NCI-H82 (cell line): ENCODE results near the gene STRN4.
"Not testable (repeated sequence)": the region's sequence is repeated elsewhere in the genome, so short reads cannot be mapped to it uniquely, and the experiment has no call there.

Experiments
- DNase-seq: peaks from one replicate; lab custom pipeline; 2025; lab: John Stamatoyannopoulos, UW

STRN4 gene

DNA sequence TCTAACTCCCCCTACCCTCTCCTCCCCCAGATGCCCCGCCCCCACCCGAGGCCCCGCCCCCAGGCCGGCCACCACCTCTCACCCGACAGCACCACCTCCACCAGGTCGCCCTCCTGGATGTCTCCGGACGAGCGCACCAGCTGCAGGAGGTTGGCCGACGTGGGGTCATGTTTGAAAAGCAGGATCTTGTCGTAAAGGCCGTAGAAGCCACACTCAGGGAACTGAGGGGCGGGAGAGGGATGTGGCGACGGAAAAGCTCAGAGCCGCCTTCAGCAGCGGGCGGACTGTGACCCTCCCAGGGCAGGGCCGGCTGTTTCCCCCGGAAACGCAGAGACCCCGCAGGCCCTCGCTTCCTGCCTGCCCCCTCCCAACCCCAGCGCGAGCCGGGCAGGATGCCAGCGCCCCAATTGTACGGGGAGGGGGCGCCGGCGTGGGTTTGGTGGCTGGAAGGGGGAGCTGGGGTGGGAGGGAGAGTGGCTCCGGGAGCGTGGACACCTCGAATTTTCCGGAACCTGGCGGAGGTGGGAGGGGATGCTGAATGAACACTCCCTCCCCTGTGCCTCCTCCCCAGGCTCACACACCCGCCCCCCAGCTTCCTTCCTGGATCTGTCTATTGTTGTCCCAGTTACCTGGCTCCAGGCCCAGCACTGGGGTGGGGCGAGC, 32.3 kb downstream of the STRN4 start:
- no peak for DNase-seq

DNA sequence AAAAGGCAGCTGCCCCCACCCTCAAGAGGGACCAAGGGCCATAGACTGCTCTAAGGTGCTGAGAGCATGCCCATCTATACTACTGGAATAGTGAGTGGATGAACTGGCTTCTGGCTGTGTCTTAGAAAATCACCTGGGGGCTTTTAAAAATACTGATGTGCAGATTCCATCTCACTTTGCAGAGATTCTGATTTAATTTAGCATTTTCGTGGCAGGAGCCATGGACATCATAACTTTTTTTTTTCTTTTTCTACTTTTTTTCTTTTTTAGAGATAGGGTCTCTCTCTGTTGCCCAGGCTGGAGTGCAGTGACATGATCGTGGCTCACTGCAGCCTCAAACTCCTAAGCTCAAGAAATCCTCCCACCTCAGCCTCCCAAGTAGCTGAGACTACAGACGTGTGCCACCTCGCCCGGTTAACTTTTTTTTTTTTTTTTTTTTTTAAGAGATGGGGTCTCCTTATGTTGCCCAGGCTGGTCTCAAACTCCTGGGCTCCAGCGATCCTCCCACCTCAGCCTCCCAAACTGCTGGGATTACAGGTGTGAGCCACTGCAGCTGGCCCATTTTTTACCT, 33.4 kb downstream of the STRN4 start:
- DNase-seq, result not testable (repeated sequence)

DNA sequence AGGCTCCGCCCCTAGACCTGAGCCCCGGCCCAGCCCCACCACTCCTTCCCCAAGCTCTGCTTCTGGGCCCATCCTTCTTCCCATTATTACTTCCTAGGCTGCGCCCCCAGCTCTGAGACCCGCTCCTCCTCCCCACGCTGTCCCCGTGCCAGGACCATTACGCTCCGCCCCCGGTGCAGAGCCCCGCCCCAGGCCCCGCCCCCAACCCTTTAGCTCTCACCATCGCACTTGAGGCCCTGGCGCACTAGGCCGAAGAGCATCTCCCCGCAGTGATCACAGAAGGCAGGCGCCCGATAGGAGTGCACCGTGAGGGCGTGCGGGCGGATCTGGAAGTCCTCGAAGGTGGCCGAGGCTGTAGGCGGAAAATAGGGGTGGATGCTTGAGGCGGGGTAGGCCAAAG, 35.6 kb downstream of the STRN4 start:
- DNase-seq, result no peak

DNA sequence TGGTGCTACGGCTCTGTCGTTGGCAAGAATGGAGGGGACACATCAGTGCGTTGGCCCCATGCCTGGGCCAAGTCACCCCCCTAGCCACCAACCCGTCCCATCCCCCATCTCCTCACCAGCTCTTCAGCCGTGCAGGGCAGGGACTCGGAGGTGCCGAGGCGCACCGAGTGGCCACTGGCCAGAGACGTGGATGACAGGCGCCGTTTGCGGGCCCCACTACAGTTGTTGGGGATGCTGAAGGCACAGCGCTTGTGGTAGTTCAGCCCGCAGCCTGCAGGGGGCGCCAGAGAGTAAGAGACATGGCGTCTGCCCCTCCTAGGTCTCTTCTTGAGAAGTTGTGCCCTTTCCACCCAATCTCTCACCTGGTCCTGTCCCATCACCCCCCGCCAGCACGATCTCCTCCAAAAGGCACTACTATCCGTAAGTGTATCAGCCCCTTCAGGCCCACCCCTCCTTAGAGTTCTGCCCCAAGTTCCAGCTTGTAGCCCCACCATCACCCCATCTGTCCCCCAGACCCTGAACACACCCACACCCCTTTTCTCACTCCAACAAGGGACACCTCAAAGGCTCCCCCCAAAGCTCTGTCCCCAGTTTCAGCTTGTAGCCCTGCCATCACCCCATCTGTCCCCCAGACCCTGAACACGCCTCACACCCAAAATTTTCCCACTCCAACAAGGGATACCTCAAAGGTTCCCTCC, 41.7 kb downstream of the STRN4 start:
- DNase-seq, result peak; percentile 75

DNA sequence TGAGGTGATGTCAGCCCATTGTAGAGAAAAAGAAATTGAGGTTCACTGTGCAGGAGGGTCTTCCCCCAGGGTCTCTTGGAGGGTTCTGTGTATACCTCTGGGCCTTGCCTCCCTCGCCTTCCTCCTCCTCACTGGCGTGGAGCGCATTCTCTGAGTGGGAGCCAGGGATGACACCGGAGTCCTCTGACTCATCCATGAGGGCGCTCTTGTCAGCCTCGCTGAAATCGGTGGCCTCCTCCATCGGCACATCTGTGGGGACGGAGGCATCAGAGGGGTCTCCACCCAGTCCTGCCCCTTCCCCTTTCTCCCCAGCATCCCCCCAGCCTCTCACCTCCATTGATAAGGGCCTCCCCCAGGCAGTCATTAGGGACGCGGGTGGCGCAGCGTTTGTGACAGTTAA, 45.5 kb downstream of the STRN4 start:
- no peak for DNase-seq

DNA sequence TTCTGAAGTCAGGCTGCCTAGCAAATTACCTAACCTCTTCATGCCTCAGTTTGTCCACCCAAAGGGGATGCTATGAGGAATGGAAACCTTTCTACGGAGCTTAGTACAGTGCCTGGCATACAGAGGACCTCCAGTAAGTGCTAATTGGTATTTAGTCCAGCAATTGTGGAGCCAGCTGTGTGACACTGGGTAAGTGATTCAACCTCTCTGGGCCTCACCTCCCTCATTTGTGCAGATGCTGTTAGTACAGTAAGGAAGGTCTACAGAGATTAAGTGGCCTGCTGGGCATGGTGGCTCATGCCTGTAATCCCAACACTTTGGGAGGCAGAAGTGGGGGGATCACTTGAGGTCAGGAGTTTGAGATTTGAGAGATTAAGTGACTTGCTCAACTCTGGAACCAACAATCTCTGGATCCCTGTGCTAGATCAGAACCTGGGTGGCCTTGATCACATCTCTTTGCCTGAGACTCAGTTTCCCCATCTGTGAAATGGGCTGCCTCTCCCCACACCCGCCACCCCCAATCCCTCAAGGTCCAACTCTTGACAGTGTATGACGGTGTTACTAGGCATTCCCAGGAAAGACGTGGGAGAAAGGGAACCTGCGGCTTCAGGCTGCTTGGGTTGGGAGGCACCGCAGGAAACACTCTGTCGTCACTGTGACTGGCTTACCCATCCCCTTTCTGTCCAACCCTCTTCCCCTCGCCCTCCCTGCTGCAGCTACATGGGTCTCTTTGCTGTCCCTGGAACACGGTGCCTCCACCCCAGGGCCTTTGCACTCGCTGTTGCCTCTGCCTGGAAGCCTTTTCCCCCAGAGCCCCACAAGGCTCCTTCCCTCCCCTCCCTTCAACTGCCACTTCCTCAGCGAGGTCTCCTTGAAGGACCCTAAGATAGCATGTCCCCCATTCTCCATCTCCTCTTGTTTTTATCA, 47.6 kb downstream of the STRN4 start:
- no peak for DNase-seq

DNA sequence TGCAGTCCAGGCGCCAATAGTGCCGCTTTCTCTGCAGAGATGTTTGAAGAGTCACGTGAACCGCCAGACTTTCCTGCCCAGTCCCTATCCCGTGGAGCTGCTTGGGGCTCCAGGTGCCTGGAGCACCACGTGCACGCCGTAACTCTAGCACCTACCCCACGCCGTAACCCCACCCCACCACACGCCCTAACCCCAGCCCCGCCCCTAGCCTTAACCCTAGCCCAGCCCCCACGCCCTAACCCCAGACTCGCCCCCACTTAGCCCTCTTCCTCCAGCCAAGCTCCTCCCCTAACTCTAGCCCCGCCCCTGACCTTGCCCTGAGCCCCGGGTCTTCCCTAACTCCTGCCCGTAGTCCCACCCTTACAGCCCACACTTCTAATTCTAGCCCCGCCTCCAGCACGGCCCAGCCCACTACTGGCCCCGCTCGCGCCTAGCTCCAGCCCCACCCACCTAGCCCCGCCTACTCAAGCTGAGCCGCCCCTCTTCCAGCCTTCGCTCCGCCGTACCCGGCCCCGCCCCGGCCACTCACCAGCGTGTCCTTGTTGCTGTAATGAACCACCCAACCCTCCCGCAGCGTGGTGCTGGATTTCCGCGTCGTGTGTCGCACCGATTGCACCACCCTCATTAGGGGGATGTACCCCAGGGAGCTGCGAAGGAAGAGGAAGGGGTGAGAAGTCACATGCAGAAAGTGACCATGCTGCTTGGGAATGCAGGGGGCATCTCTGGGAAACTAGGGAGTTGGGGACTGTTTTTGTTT, 48.9 kb downstream of the STRN4 start:
- DNase-seq, result peak; percentile 69

DNA sequence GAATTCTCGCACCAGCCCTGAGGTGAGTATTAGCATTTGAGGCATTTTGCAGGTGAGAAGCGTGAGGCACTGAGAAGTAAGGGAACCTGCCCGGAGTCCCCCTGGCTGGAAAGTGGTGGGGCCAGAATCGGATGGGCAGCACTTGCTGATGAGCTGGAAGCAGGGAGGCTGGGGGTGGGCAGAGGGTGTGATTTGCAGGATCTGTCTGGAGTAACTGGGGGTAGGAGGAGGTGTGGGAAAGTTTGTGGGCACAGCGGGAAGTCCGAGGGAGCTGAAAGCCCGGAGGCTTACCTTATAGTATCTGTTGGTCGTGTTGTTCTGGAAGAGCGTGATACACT, 49.4 kb downstream of the STRN4 start:
- no peak for DNase-seq

DNA sequence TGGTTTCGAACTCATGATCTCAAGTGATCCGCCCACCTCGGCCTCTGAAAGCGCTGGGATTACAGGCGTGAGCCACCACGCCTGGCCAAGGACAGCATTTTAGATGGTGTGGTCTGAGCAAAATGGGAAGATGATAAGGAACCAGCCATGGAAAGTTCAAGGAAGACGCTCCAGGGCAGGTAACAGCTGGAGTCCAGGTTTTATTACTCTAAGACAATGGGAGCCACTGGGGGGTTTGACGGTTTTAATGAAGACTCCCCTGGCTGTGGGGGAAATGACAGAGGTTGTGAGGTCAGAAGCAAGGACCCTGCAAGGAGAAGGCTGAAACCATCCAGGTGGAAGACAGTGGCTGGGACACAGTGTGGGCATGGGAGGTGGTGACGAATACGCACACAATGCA, 50.2 kb downstream of the STRN4 start:
- no peak for DNase-seq

DNA sequence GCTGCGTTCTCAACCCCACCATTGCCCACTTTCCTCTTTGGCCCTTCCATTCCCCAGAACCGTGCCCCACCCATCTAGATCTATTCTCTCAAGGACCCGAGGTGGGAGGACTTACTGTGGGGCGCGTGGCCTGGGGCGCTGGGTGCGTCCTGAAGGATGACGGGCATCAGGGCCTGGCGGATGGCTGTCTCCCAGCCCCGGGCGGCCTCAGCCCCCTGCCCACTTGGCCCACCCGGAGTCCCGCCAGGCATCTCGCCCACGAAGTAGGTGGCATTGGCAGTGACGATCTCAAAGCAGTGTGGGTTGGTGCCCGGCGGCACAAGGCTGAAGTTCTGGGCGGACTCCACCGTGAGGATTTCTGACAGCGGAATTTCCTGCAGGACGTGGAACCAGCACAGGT, 52.5 kb downstream of the STRN4 start:
- no peak for DNase-seq

DNA sequence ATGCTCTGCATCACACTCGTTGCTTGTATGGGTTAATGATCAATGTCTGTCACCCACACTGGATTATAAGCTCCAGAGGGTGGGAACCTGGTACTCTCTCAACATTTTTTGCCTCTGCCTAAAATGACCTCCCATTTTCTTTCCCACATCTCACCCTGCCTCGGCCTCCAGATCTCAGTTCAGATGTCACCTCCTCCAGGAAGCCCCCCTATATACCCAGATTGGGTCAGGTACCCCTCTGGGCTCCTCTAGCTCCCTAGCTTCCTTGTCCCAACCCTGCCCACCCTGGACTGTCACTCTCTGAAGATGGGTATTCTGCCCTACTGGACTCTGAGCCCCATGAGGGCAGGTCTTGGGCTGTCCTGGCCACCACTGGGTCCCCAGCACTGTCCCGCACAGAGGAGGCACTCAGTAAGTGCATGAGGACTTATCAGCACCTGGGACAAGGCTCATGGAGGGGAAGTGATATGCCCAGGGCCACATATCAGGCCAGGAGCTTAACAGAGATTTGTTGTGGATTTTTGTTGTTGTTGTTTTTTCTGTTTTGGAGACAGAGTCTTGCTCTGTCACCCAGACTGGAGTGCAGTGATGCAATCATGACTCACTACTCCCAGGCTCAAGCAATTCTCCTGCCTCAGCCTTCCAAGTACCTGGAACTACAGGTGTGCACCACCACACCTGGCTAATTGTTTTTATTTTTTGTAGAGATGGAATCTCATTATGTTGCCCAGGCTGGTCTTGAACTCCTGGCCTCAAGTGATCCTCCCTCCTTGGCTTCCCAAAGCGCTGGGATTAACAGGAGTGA, 53.1 kb downstream of the STRN4 start:
- no peak for DNase-seq

DNA sequence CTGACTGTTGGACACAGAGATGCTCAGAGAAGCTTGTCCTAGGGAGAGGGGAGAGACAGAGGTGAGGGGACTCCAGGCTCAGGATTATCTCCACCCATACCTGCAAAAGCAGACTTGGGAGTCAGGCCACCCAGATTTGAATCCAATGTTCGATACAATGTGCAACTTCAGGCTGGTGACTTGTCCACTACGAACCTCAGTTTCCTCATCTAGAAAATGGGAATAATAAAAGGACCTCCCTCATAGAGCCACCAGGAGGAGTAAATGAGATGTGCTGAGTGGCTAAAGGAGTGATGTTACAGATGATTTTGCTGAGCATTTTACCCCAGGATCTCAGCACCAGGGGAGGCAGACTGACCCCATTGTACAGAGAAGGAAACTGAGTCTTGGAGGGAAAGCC, 54.3 kb downstream of the STRN4 start:
- no peak for DNase-seq

DNA sequence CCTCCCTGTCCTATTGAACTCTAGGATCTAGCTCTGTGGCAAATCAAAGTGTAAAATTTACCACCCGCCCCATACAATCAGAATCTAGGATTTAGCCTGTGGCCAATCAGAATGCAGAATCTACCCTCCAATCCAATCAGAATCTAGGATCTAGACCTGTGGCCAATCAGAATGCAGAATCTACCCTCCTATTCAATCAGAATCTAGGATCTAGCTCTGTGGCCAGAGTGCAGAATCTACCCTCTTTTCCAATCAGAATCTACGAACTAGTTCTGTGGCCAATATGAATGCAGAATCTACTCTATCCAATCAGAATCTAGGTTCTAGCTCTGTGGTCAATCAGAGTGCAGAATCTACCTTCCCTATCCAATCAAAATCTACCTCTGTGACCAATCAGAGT, 55.1 kb downstream of the STRN4 start:
- DNase-seq, result no peak

DNA sequence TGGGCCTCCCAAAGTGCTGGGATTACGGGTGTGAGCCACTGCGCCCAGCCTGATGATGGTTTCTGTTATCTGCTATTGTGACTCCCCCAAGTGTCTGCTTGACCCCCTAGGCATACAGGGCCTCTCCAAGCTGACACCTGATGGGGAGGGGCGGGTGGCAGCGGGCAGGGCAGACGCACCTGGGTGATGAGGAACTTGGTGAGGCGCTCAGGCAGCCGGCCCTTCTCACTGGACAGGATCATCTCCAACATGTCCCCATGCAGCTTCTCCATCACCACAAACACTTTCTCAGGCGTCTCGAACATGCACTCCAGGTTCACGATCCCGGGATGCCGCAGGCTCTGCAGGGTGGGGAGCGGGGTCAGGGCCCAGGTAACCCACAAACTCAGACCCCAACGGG, 56.9 kb downstream of the STRN4 start:
- no peak for DNase-seq

DNA sequence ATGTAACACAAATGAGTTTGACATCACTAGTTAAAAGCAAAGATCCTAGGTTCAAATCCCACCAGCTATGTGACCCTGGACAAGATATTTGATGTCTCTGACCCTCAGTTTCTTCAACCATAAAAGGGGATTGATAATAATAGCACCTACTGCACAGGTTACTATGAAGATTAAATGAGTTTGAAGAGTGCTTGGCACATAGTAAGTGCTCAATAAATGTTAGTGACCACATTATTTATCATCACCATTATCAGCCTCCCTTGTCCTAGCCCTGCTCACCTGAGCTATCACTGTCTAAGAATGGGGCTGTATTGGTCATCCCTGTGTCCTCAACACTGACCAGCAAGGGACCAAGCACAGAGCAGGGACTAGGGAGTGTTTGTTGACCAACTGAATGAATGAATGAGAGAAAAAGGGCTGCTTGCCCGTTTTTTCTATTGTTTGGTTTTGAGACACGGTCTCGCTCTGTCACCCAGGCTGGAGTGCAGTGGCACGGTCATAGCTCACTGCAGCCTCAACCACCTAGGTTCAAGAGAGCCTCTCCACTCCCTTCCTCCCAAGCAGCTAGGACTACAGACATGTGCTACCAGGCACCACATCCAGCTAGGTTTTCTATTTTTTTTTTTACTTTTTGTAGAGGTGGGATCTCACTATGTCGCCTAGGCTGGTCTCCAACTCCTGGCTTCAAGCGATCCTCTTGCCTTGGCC, 58.7 kb downstream of the STRN4 start:
- no peak for DNase-seq

DNA sequence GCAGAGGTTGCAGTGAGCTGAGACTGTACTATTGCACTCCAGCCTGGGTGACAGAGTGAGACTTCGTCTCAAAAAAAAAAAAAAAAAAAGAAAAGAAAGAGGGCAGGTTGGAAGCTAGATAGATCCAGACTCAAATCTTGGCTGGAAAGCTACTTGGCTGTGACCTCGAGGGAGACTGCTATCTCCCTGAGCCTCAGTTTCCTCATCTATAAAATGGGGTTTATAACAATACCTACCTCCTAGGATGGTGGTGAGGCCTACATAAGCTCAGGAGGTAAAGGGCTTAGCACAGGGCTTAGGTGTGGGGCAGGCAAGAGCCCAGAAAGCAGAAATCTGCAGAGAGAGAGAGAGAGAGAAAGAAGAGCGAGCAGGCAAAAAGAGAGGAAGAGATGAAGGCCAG, 61.1 kb downstream of the STRN4 start:
- no peak for DNase-seq

DNA sequence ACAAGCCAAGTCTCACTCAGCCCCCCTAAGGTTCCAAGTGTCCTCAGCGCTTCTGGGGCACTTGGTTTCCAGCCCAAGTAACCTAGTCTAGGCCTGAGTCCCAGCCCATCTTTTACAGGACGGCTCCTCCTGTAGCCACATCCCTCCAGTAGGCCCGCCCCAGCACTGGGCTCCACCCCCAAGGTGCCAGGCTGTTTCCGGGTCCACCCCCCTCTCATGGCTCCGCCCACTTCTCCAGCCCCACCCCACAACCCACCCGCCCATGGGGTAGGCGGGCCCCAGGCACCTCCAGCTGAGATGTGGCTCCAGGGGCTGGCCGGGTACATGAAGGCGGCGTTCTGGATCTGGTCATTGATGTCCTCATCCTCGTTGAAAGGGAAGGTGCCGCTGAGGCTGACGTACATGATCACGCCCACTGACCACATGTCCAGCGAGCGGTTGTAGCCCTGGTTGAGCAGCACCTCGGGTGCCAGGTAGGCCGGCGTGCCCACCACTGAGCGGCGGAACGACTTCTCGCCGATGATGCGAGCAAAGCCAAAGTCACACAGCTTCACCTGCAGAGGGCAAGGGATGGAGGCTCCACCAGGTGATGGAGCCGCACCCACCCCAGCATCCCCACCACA, 68.0 kb downstream of the STRN4 start:
- peak; percentile 70 for DNase-seq

DNA sequence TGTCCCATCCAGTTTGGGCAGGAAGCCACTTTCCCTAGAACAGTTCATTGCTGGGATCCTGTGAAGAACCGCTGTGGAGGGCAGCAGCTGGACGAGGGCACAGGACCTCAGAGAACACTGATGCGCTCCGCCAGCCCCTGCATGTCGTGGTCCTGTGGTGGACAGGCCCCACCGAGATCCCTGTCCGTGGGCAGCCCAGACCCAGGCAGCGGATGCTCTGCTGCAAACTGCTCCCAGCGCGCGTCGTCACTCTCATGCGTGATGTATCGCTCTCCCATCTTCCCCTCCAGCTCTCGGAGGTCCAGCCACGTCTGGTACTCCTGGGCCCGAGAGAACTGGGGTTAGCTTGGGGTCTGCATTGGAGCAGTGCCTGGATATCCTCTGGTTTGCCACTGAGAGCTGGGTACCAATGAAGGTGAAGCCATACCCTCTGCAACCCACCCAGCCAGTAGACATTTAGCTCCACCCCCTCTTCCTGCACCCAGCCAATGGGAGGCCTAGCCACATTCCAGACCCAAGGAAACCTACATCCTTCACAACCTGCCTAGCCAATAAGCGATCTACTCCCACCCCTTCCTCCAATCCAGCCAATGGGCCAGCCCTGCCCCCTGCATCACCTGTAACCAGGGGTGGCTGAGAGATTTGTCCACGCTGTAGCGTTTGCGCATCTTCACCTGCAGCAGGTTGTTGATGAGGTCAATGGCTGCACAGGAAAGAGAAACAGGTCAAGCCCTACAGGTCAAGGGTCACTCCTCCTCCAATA, 71.7 kb downstream of the STRN4 start:
- DNase-seq, result peak; percentile 83

DNA sequence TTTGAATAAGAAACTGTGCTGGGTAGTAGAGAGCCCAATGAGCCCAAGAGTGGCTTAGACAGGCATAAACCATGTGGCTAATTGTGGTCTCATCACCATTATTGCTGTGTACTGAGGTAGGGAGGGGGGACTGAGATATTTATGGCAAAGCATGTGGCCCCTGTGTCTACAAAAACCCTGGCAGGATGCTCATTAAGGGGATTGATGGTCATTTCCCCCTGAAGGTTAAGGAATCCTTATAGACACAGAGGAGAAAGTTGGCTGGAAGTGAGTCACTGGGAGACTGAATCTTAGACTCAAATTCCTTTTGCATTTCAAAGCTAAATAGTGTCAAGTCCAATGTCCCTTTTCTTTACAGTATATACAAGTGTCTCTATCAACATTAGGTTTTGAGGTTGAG, 75.4 kb downstream of the STRN4 start:
- DNase-seq, result no peak
